HT1080 (cell line): ENCODE data around the gene KIF16B. TPM values are rescaled to one million over a fixed set of nuclear protein-coding genes. Genes with fewer than 3 reads are reported as not detected.
A peak's percentile ranks its signal among the peaks of the same experiment; 100 is the strongest.

Experiments used
- DNase-seq: peaks from one replicate; pipeline ENCODE4 v3.0.0-alpha.2; 2015; ENCODE audit warnings: low read depth
- total RNA-seq: library from RNA; depleted of rRNA; stranded (reverse); fragments of >200 nt; shearing (Covaris generic); gene quantifications from 2 replicates; pipeline ENCODE4 v1.2.3, GENCODE V29; 2014

KIF16B gene
- total RNA-seq, 1 experiment from 2014 or later = 1.9 TPM

DNA sequence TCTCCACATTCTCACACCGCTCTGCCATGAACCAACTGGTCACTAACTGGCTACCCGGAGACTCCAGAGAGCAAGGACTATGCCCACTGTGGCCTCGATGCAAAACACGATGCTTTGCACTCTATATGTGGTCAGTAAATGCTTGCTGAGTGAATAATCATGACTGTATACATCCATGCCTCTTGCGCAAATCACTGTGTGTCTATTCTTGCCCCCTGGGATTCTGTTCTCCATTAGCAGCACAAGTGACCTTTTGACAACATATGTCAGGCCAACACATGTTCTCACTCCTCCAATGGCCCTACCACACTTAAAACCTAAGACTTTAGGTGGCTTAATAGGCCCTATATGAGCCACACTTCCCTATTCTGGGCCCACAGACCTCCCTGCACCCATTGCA is 16.9 kb downstream of the KIF16B start:
- no peak for DNase-seq

DNA sequence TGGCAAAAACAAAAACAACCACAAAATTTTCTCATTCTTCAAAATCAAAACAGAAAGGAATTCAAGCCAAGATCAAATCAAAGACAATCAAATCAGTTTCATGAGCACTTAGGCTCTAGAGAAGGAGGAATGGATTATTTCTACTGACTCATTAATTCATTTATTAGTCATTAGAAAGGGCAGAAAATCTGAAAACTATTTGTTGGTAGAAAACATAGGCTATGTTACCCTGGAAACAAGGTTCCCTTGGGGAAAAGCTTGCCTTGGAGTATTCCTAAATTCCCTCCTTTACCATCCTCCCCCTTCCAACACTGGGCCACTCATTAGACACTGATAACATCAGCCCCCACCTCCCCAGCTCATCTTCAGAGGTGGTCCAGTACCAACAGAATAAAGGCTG is 17.5 kb downstream of the KIF16B start:
- no peak for DNase-seq

DNA sequence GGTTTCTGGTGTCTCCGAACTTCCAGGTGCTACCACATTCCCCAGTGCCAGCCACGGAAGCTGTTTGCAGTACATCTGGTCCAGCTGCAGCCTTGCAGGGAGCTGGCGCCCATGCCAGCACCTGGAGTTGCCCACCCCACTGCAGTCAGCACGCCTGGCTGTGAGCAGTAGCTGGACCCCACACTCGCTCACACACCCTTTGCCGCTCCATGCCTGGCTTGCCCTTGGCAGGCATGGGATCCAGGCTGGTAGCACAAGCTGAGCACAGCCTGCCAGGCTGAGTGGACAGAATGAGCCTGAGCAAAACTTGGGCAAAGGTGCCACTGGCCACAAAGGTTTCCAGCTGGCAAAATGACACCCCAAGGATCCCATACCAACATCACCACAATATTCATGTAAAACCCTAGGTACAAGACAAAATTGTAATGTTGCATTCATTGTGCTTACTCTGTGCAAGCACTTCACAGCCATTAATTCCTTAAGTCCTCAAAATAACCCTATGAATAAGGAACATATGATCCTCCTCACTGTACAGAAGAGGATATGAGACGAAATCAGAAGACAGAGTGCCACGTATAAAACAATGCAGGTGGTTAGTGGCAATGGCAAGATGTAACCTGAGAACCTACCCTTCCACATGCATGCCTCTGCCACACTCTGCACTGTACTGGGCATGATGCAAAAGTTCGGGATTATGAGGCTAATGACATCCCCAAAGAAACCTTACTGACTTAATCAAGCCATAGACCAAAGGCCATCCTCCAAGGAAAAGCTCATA is 18.3 kb downstream of the KIF16B start:
- no peak for DNase-seq

- DNase-seq = no peak
Measured at GRCh38 chr20:16553684-16554083, 19.6 kb downstream of the KIF16B start.

GRCh38 chr20:16553101-16553500 is 20.1 kb downstream of the KIF16B start:
- no peak for DNase-seq

GRCh38 chr20:16552015-16552414 is 21.2 kb downstream of the KIF16B start:
- DNase-seq = no peak

- no peak for DNase-seq
Measured at GRCh38 chr20:16551607-16552006, 21.6 kb downstream of the KIF16B start.

GRCh38 chr20:16548068-16548672 is 25.1 kb downstream of the KIF16B start:
- no peak for DNase-seq

DNA sequence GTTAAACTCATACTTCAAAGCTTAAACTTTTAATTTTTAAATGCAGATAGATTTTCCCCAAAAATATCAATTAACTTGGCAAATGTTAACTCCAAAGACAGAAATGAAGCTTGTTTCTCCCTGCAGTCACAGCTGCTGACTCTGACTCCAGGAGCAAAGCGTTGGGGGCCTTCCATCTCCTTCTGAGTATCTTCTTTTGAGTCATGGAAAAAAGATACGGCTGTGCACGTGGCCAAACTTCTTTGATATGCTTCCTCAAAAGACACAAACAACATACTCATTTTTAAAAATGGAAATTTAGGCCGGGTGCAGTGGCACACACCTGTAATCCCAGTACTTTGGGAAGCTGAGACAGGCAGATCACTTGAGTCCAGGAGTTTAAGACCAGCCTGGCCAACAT is 28.3 kb downstream of the KIF16B start:
- no peak for DNase-seq

DNA sequence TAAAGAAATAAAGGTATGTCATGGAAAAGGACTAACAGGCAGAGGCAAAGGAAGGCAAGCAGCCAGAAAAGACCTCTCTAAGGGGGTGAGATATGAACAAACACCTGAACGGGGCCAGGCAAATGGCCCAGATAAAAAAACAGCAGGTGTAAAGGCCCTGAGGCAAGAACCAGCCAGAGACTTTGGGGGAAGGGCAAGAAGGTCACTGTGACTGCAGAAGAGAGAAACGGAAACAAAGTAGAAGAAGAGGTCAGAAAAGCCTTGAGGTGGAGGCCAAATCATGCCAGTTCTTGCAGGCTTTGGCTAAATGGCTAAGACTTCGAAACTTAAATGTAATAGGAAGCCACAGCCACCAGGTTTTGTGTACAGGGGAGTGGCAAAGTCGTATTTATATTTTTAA is 30.8 kb downstream of the KIF16B start:
- no peak for DNase-seq

- DNase-seq = no peak
Measured at GRCh38 chr20:16541878-16542277, 31.4 kb downstream of the KIF16B start.

- DNase-seq = no peak
Measured at GRCh38 chr20:16541226-16541625, 32.0 kb downstream of the KIF16B start.

- DNase-seq = no peak
Measured at GRCh38 chr20:16539280-16540021, 33.8 kb downstream of the KIF16B start.

DNA sequence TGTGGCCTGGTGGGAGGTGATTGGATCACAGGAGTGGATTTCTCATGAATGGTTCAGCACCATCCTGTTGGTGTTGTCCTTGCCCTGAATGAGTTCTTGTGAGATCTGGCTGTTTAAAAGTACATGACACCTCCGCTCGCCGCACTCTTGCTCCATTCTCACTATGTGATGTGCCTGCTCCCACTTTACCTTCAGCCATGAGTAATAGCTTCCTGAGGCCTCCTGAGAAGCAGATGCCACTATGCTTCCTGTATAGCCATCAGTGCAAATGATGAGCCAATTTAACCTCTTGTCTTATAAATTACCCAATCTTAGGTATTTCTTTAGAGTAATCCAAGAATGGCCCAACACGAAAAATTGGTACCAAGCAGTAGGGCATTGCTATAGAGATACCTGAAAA is 34.5 kb downstream of the KIF16B start:
- no peak for DNase-seq

GRCh38 chr20:16537918-16538317 is 35.3 kb downstream of the KIF16B start:
- no peak for DNase-seq

DNA sequence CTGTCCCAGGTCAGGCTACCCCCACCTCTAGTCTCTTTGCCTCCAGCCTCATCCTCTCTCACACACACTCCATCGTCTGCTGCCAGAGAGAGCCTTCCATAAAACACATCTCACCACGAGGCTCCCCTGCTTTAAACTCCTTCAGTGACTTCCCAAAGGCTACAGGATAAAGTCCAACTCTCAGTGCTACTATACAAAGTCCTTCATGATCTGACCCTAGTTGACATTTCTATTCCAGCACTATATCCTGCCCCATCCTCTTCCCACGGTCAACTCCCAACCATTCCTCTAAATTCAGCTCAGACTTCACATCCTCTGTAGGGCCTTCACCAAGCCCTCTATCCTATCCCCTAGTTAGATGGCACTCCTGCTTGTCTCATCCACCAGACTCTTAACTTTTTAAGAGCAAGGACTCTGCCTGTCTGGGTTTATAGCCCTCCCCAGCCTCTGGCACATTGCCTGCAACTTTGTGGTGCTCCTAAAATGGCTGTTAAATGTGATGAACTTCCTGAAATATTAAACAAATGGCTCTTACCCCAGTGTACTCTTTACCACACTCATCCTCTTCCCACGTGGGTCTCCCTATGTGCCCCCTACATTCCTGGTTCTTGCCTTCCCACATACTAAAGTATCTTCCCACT is 36.1 kb downstream of the KIF16B start:
- DNase-seq = no peak

GRCh38 chr20:16535277-16535676 is 38.0 kb downstream of the KIF16B start:
- no peak for DNase-seq

- no peak for DNase-seq
Measured at GRCh38 chr20:16533502-16533901, 39.7 kb downstream of the KIF16B start.

DNA sequence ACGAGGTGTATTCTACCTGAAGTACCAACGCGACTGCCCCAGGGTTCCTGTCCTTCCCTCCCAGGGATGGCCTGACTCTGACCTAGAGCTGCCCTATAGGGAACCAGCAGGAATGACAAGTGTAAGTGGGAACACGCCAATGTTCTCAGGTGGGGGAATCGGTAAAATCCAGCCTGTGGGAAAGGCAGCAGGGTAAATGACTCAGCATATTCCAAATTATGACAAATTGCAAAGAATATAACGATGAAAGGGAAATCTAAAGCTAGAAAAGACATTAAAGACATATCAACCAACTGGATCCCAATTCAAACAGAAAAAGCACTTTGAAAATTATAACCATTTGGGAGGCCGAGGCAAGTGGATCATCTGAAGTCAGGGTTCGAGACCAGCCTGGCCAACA is 41.8 kb downstream of the KIF16B start:
- no peak for DNase-seq

DNA sequence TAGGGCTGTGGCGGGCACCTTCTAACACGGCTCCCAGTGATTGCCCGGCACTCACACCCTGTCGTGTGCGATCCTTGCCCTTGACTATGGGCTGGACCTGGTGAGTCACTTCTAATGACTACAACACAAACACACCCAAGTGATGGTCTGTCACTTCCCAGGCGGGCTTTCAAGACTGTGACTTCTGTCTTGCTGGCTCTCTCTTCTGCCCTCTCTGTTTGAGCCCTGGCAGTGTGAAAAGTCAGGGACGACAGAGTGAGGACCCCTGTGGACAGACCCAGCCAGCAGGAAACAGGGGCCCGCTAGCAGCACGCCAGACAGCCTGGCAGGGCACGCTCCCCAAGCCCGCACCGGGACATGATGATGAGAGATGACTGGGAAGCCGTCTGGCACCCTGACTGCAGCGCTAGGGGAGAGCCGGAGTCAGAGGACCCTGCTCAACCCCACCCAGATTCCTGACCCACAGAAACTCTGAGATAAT is 43.0 kb downstream of the KIF16B start:
- DNase-seq = peak; percentile 38

GRCh38 chr20:16528078-16528477 is 45.2 kb downstream of the KIF16B start:
- peak; percentile 79 for DNase-seq

DNA sequence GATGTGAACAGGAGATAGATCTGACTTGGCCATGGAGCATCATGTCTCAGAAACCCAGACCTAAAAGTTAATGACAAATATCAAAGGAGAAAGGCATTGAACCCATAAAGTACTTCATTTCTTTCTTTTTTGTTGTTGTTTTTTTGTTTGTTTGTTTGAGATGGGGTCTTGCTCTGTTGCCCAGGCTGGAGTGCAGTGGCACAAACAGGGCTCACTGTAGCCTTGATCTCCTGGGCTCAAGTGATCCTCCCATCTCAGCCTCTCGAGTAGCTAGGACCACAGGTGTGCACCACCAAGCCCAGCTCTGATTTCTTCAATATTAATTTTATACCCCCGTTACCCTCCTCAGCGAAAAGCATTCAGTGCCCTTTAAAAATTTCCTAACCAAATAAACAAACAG is 45.8 kb downstream of the KIF16B start:
- DNase-seq = no peak
